PC-9 (cell line): ENCODE measurements around the gene M6PR.

Source experiments
- EZH2 ChIP-seq: fragments of 200-600 bp; sonication (generic); IDR thresholded peaks from 2 replicates; pipeline ENCODE4 v1.8.0; 2017; ENCODE audit warnings: antibody characterized with exemption, low read depth
- TF ChIP-seq, protein P1 (sequence below): fragments of 200-600 bp; sonication (generic); conservative IDR thresholded peaks from 2 replicates; pipeline ENCODE4 v1.6.1; 2017; ENCODE audit warnings: mixed run types, antibody characterized with exemption, mild to moderate bottlenecking, moderate library complexity

DNA sequence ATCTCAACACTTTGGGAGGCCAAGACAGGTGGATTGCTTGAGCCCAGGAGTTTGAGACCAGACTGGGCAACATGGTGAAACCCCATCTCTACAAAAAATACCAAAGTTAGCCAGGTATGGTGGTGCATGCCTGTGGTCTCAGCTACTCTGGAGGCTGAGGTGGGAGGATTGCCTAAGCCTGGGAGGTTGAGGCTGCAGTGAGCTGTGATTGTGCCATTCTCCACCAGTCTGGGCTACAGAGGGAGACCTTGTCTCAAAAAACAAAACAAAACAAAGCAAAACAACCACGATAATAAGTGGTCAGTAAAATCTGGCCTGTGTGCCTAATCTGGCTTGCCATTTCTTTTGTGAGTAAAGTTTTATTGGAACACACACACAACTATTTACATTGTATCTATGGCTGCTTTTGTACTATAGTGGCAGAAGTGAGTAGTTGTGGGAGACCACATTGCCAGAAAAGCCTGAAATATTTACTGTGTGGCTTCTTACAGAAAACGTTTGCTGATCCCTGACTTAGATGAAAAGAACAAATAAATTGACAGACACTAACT is 20.5 kb upstream of the M6PR start:
- TF ChIP-seq, protein P1, sequence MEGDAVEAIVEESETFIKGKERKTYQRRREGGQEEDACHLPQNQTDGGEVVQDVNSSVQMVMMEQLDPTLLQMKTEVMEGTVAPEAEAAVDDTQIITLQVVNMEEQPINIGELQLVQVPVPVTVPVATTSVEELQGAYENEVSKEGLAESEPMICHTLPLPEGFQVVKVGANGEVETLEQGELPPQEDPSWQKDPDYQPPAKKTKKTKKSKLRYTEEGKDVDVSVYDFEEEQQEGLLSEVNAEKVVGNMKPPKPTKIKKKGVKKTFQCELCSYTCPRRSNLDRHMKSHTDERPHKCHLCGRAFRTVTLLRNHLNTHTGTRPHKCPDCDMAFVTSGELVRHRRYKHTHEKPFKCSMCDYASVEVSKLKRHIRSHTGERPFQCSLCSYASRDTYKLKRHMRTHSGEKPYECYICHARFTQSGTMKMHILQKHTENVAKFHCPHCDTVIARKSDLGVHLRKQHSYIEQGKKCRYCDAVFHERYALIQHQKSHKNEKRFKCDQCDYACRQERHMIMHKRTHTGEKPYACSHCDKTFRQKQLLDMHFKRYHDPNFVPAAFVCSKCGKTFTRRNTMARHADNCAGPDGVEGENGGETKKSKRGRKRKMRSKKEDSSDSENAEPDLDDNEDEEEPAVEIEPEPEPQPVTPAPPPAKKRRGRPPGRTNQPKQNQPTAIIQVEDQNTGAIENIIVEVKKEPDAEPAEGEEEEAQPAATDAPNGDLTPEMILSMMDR, result no peak
- no peak for TF ChIP-seq EZH2
